ENCODE data around the gene WDR64.

GRCh38 chr1:241640867-241641622 is 11.0 kb upstream of the WDR64 start:
- TF ChIP-seq CTCF (IDR thresholded peaks at IDR 0.05; ENCODE audit: low read depth, low read length, missing input control) = no peak
- no peak for TF ChIP-seq RAD21 (IDR thresholded peaks at IDR 0.05)

All from liver (tissue), 3 donors.